ENCODE measurements around the gene GBX1.

- TF ChIP-seq POLR2A (IDR thresholded peaks at IDR 0.05) = no peak
- no peak for TF ChIP-seq CTCF (IDR thresholded peaks at IDR 0.05)
Observed at GRCh38 chr7:151211155-151211772, 43.8 kb upstream of the GBX1 start.

Data from body of pancreas (tissue), 4 donors.